HS-5 (cell line): ENCODE results near the gene KRT17.

Experiments used
- DNase-seq: peaks from one replicate; pipeline ENCODE4 v3.0.0-alpha.2; 2012; ENCODE audit warnings: low read depth

KRT17 gene

GRCh38 chr17:41571561-41572434 lies 52.6 kb downstream of the KRT17 start, which contains the start of gene KRT9:
KRT9 (minus strand) TSS chr17:41572059; CDS start chr17:41571992, 67 bp downstream.
- DNase-seq = no peak
